Peyer's patch (tissue), 4 donors: ENCODE data around the gene DPRX.

ENCODE experiments used
- POLR2A ChIP-seq, 2 donors: fragments of 450-650 bp; IDR thresholded peaks; one replicate each; pipeline ENCODE4 v1.5.1; 2017; ENCODE audit warnings: antibody characterized with exemption in 2 of 2, mild to moderate bottlenecking in 2 of 2, moderate library complexity in 2 of 2
- TF ChIP-seq, protein P1 (sequence below), 6 experiments: fragments of 450-650 bp in 4 of 6; fragments of 200-600 bp in 2 of 6; sonication (generic) in 1 of 6; IDR thresholded peaks; one replicate each; pipeline ENCODE4 v1.5.1; 2017 to 2019; ENCODE audit warnings: antibody characterized with exemption in 6 of 6, mild to moderate bottlenecking in 3 of 6, moderate library complexity in 1 of 6

GRCh38 chr19:53652476-53652875 lies 20.7 kb downstream of the DPRX start:
- TF ChIP-seq, protein P1, sequence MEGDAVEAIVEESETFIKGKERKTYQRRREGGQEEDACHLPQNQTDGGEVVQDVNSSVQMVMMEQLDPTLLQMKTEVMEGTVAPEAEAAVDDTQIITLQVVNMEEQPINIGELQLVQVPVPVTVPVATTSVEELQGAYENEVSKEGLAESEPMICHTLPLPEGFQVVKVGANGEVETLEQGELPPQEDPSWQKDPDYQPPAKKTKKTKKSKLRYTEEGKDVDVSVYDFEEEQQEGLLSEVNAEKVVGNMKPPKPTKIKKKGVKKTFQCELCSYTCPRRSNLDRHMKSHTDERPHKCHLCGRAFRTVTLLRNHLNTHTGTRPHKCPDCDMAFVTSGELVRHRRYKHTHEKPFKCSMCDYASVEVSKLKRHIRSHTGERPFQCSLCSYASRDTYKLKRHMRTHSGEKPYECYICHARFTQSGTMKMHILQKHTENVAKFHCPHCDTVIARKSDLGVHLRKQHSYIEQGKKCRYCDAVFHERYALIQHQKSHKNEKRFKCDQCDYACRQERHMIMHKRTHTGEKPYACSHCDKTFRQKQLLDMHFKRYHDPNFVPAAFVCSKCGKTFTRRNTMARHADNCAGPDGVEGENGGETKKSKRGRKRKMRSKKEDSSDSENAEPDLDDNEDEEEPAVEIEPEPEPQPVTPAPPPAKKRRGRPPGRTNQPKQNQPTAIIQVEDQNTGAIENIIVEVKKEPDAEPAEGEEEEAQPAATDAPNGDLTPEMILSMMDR (IDR thresholded peaks at IDR 0.05) = no peak
- no peak for TF ChIP-seq POLR2A (IDR thresholded peaks at IDR 0.05)
